ENCODE measurements around the gene NCDN. TPM values are rescaled to one million over a fixed set of nuclear protein-coding genes. Genes with fewer than 3 reads are reported as not detected.

Gene NCDN
- total RNA-seq, 1 experiment from 2014 or later = 26.9 TPM

DNA sequence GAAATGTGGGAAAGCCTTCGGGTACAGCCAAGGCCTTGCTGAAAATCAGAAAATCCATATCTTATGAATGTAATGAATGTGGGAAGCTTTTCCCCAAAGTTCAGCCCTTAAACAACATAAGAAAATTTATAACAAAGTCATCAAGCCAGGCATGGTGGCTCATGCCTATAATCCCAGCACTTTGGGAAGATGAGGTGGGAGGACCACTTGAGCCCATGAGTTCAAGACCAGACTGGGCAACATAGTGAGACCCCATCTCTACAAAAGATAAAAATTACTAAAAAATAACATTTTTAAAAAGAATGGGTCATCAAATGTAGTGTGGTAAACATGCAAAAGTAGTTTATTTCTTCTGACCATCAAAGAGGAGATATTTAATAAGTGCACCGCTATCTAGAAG is 46.3 kb upstream of the NCDN start:
- CTCF ChIA-PET = no interaction called here

DNA sequence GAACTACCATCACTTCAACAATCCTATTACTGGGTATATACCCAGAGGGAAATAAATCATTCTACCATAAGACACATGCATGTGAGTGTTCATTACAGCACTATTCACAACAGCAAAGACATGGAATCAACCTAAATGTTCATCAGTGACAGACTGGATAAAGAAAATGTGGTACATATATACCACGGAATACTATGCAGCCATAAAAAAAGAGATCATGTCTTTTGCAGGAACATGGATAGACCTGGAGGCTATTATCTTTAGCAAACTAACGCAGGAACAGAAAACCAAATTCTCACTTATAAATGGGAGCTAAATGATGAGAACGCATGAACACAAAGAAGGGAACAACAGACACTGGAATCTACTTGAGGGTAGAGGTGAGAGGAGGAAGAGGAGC is 39.4 kb upstream of the NCDN start:
- Histone ChIP-seq H3K27ac (ENCODE audit: low read depth, low read length, poor library complexity, severe bottlenecking) (no peak overlapping the region), H3K9me3 (ENCODE audit: low read depth, low read length, poor library complexity, severe bottlenecking) (peaks cover 4% of the 10 kb centered on the region), H3K36me3 (ENCODE audit: insufficient read depth, low read length, poor library complexity, severe bottlenecking) (no peaks in the 10 kb centered on the region), H3K4me1 (ENCODE audit: insufficient read depth, low read length, poor library complexity, severe bottlenecking) (no peaks in the 10 kb centered on the region), H3K4me3 (ENCODE audit: low read depth, low read length, poor library complexity, severe bottlenecking) (no peak overlapping the region), H3K27me3 (replicated peaks; ENCODE audit: insufficient read depth, low read depth, low read length, poor library complexity) (no peaks in the 10 kb centered on the region)
- DNase-seq (ENCODE audit: low spot score) = no peak
- TF ChIP-seq, protein P1, sequence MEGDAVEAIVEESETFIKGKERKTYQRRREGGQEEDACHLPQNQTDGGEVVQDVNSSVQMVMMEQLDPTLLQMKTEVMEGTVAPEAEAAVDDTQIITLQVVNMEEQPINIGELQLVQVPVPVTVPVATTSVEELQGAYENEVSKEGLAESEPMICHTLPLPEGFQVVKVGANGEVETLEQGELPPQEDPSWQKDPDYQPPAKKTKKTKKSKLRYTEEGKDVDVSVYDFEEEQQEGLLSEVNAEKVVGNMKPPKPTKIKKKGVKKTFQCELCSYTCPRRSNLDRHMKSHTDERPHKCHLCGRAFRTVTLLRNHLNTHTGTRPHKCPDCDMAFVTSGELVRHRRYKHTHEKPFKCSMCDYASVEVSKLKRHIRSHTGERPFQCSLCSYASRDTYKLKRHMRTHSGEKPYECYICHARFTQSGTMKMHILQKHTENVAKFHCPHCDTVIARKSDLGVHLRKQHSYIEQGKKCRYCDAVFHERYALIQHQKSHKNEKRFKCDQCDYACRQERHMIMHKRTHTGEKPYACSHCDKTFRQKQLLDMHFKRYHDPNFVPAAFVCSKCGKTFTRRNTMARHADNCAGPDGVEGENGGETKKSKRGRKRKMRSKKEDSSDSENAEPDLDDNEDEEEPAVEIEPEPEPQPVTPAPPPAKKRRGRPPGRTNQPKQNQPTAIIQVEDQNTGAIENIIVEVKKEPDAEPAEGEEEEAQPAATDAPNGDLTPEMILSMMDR (conservative IDR thresholded peaks at IDR 0.05; ENCODE audit: low read depth, low read length) = no peak
- no peak for TF ChIP-seq EZH2 (IDR thresholded peaks at IDR 0.05; ENCODE audit: borderline replicate concordance, low read depth, low read length, poor library complexity, severe bottlenecking)
- ChIA-PET CTCF (no interaction called here), POLR2A (ENCODE audit: low non-redundant PET) (no interaction called here)
- intact Hi-C loops (cut with micrococcal nuclease; ENCODE audit: unreplicated experiment) = no loop called here
- BruUV-seq (replicated peaks) = no TSS peak

More for the DNA sequence above, 46.3 kb upstream of the NCDN start:
- H3K9me3 ChIP-seq (ENCODE audit: low read depth, low read length, poor library complexity, severe bottlenecking) = no peaks in the 10 kb centered on the region
- H3K4me3 ChIP-seq (ENCODE audit: low read depth, low read length, poor library complexity, severe bottlenecking) = no peak overlapping the region
- TF ChIP-seq, protein P1 (conservative IDR thresholded peaks at IDR 0.05; ENCODE audit: low read depth, low read length) = no peak
- TF ChIP-seq EZH2 (IDR thresholded peaks at IDR 0.05; ENCODE audit: borderline replicate concordance, low read depth, low read length, poor library complexity, severe bottlenecking) = no peak
- DNase-seq (ENCODE audit: low spot score) = no peak
- intact Hi-C loops (cut with micrococcal nuclease; ENCODE audit: unreplicated experiment) = no loop called here
- peaks cover 9% of the 10 kb centered on the region for H3K4me1 ChIP-seq (ENCODE audit: insufficient read depth, low read length, poor library complexity, severe bottlenecking)
- no peaks in the 10 kb centered on the region for H3K27me3 ChIP-seq (replicated peaks; ENCODE audit: insufficient read depth, low read depth, low read length, poor library complexity)
- H3K36me3 ChIP-seq (ENCODE audit: insufficient read depth, low read length, poor library complexity, severe bottlenecking) = no peaks in the 10 kb centered on the region
- no TSS peak for BruUV-seq (replicated peaks)
- H3K27ac ChIP-seq (ENCODE audit: low read depth, low read length, poor library complexity, severe bottlenecking) = no peak overlapping the region
- POLR2A ChIA-PET (ENCODE audit: low non-redundant PET) = no interaction called here

DNA sequence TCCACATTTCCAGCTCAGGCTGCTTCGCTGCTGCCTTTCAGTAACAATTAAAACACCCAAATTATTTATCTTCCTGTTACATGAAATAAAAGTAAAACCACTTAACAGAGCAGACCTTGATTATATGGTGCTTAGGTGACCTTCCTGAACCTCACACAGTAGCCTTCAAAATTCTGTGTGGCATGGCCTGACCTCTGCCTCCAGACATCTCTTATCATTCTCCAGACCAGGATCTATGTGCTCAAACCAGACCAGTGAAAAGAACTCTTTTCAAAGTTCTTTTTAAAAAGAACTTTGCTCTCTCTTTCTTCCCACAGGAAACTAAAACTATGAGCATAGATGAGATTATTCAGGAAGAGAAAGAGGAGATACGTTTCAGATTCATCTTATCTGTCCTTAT is 38.2 kb upstream of the NCDN start:
- BruUV-seq (replicated peaks) = no TSS peak
- Histone ChIP-seq H3K36me3 (ENCODE audit: insufficient read depth, low read length, poor library complexity, severe bottlenecking) (no peaks in the 10 kb centered on the region), H3K27ac (ENCODE audit: low read depth, low read length, poor library complexity, severe bottlenecking) (no peak overlapping the region), H3K27me3 (replicated peaks; ENCODE audit: insufficient read depth, low read depth, low read length, poor library complexity) (no peaks in the 10 kb centered on the region), H3K4me3 (ENCODE audit: low read depth, low read length, poor library complexity, severe bottlenecking) (no peak overlapping the region), H3K4me1 (ENCODE audit: insufficient read depth, low read length, poor library complexity, severe bottlenecking) (no peaks in the 10 kb centered on the region), H3K9me3 (ENCODE audit: low read depth, low read length, poor library complexity, severe bottlenecking) (peaks cover 4% of the 10 kb centered on the region)
- no peak for TF ChIP-seq EZH2 (IDR thresholded peaks at IDR 0.05; ENCODE audit: borderline replicate concordance, low read depth, low read length, poor library complexity, severe bottlenecking)
- TF ChIP-seq, protein P1 (conservative IDR thresholded peaks at IDR 0.05; ENCODE audit: low read depth, low read length) = no peak
- DNase-seq (ENCODE audit: low spot score) = no peak
- ChIA-PET POLR2A (ENCODE audit: low non-redundant PET) (no interaction called here), CTCF (no interaction called here)
- intact Hi-C loops (cut with micrococcal nuclease; ENCODE audit: unreplicated experiment) = no loop called here

Data from A673 (cell line).